Neural cell (in vitro differentiated cells): ENCODE measurements around the gene SLC20A1.

Experiments
- EP300 ChIP-seq: fragments of 450-650 bp; conservative IDR thresholded peaks from 2 replicates; pipeline ENCODE4 v1.6.1; 2014; ENCODE audit warnings: antibody characterized with exemption, mild to moderate bottlenecking, moderate library complexity; ENCODE audit not compliant: poor library complexity, severe bottlenecking
- EZH2 ChIP-seq: fragments of 200-600, 300-800 bp; shearing (Covaris generic), sonication (generic); IDR thresholded peaks from 2 replicates; pipeline ENCODE4 v1.6.1; 2014; ENCODE audit warnings: antibody characterized with exemption, low read length, borderline replicate concordance, mild to moderate bottlenecking; ENCODE audit not compliant: insufficient read depth, poor library complexity, severe bottlenecking
- MXI1 ChIP-seq: fragments of 450-650 bp; conservative IDR thresholded peaks from 2 replicates; pipeline ENCODE4 v1.6.1; 2014; ENCODE audit warnings: antibody characterized with exemption, mild to moderate bottlenecking; ENCODE audit not compliant: poor library complexity, severe bottlenecking
- POLR2AphosphoS5 ChIP-seq: IDR thresholded peaks from 2 replicates; pipeline ENCODE4 v1.6.1; 2012
- RAD21 ChIP-seq: fragments of 450-650 bp; conservative IDR thresholded peaks from 2 replicates; pipeline ENCODE4 v1.6.1; 2014; ENCODE audit warnings: antibody characterized with exemption, mild to moderate bottlenecking, moderate library complexity
- TAF1 ChIP-seq: IDR thresholded peaks from 2 replicates; pipeline ENCODE4 v1.6.1; 2012; ENCODE audit warnings: low read depth
- TF ChIP-seq, protein P1 (sequence below): fragments of 450-650 bp; IDR thresholded peaks from 2 replicates; pipeline ENCODE4 v1.5.1; 2014; ENCODE audit warnings: antibody characterized with exemption, mild to moderate bottlenecking, moderate library complexity; ENCODE audit not compliant: poor library complexity, severe bottlenecking

DNA sequence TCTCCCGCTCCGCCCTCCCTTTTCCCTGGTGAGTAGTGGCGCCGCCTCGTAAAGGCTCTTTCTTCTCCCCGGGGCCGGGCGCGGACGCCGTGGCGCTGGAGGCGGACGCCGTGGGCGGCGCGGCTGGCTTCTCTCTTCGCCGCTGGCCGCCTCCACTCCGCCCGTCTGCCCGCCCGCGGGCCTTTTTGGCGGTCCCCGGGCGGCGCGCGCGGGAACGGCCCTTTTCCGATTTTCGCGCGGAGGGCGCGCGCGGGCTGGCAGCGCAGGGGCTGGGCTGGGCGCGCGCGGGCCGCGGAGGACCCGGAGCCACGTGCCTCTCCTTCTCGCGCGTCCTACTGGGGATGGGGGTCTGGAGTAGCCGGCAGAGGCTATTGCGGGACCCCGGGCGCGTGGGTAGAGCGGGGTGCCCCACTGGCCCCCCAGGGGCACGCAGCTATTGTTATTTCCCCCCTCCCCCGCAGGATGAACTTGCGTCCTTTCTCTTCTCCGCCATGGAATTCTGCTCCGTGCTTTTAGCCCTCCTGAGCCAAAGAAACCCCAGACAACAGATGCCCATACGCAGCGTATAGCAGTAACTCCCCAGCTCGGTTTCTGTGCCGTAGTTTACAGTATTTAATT lies 472 bp downstream of the SLC20A1 start:
- TF ChIP-seq, protein P1, sequence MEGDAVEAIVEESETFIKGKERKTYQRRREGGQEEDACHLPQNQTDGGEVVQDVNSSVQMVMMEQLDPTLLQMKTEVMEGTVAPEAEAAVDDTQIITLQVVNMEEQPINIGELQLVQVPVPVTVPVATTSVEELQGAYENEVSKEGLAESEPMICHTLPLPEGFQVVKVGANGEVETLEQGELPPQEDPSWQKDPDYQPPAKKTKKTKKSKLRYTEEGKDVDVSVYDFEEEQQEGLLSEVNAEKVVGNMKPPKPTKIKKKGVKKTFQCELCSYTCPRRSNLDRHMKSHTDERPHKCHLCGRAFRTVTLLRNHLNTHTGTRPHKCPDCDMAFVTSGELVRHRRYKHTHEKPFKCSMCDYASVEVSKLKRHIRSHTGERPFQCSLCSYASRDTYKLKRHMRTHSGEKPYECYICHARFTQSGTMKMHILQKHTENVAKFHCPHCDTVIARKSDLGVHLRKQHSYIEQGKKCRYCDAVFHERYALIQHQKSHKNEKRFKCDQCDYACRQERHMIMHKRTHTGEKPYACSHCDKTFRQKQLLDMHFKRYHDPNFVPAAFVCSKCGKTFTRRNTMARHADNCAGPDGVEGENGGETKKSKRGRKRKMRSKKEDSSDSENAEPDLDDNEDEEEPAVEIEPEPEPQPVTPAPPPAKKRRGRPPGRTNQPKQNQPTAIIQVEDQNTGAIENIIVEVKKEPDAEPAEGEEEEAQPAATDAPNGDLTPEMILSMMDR = no peak
- TF ChIP-seq TAF1 (peak; percentile 22), EZH2 (no peak), MXI1 (peak; percentile 79), POLR2AphosphoS5 (no peak), EP300 (peak; percentile 7), RAD21 (peak; percentile 9)
